ENCODE data around the gene ACSL1. TPM values are rescaled to one million over a fixed set of nuclear protein-coding genes. Genes with fewer than 3 reads are reported as not detected.

Gene ACSL1
- polyA plus RNA-seq, 1 experiment, result 8.1 TPM

DNA sequence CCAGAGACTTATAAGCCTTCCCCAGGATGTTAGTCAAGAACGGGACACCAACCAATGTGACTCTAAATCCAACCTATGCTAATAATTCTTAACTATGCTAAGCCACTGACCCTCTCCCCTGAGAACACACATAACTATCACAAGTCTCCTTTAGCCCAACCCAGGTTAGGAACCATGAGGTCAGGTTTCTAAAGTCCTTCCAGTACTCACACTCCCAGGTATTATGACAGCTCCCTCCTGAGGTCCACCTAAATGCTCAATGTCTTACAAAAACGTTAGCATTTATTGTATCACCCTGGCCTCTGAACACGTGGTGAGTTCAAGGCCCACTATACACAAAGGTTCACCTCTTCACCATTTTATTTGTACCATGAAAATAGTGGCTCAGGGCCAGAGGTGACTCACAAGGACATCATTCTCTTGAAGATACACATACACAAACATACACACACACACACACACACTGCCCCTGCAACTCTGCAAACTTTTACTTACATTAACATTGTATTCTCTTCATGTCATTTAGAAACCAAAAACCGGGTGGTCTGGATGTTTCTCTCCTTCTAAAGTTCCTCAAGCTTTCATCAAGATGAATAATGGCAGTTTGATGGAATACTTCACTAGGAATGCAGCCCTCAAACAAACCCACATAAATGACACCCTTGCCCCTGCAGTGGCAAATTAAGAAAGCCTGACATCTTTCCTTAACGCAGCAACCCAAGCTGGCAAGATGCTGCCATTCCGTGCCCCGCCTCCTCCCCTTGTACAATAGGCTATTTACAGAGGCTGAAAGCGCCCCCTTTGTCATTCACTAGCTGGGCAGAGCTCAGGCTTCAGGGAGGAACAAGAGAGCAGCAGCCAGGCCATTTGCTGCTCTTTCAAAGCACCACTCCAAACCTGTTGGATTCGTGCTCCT lies 17.7 kb downstream of the ACSL1 start:
- no peak for DNase-seq (ENCODE audit: low read depth)
- no peak overlapping the region for H3K4me3 ChIP-seq (ENCODE audit: low read depth, low read length)
- TF ChIP-seq, protein P1, sequence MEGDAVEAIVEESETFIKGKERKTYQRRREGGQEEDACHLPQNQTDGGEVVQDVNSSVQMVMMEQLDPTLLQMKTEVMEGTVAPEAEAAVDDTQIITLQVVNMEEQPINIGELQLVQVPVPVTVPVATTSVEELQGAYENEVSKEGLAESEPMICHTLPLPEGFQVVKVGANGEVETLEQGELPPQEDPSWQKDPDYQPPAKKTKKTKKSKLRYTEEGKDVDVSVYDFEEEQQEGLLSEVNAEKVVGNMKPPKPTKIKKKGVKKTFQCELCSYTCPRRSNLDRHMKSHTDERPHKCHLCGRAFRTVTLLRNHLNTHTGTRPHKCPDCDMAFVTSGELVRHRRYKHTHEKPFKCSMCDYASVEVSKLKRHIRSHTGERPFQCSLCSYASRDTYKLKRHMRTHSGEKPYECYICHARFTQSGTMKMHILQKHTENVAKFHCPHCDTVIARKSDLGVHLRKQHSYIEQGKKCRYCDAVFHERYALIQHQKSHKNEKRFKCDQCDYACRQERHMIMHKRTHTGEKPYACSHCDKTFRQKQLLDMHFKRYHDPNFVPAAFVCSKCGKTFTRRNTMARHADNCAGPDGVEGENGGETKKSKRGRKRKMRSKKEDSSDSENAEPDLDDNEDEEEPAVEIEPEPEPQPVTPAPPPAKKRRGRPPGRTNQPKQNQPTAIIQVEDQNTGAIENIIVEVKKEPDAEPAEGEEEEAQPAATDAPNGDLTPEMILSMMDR (IDR thresholded peaks at IDR 0.05; ENCODE audit: insufficient read depth, low read depth, low read length), result no peak
- CTCF ChIA-PET, result interaction anchor here (0.8 to 0.9 kb wide), 2 partner anchors 12 to 18 kb away, joined by 3 to 4 read pairs; no protein-coding TSS in a partner anchor
- POLR2A ChIA-PET, result no interaction called here
- H3K27me3 ChIP-seq (ENCODE audit: control insufficient read depth, insufficient read depth, low read length), result no peaks in the 10 kb centered on the region
- H3K36me3 ChIP-seq (ENCODE audit: control insufficient read depth, insufficient read depth, low read length), result no peaks in the 10 kb centered on the region

DNA sequence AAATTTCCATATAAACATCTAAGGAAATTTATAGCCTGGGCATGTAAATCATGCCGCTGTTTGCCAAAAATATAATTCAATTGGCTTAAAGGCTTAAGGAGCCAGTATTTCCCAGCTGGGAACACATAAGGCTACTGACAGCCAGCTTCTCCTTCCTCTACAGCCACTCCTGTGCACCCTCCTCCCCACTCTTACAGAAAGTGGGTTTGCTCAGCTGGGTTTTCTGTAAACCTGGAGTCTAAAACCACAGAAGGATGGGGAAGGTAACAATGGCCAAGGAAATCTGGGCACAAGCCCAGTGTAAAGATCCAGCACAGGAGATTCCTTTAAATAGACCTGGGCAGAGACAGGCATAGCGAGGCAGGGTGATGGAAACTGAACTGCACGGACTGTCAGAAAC lies 18.5 kb downstream of the ACSL1 start:
- Histone ChIP-seq H3K36me3 (ENCODE audit: control insufficient read depth, insufficient read depth, low read length) (no peaks in the 10 kb centered on the region), H3K27me3 (ENCODE audit: control insufficient read depth, insufficient read depth, low read length) (no peaks in the 10 kb centered on the region), H3K4me3 (ENCODE audit: low read depth, low read length) (no peak overlapping the region)
- ChIA-PET CTCF (no interaction called here), POLR2A (no interaction called here)
- no peak for DNase-seq (ENCODE audit: low read depth)
- TF ChIP-seq, protein P1 (IDR thresholded peaks at IDR 0.05; ENCODE audit: insufficient read depth, low read depth, low read length), result no peak

DNA sequence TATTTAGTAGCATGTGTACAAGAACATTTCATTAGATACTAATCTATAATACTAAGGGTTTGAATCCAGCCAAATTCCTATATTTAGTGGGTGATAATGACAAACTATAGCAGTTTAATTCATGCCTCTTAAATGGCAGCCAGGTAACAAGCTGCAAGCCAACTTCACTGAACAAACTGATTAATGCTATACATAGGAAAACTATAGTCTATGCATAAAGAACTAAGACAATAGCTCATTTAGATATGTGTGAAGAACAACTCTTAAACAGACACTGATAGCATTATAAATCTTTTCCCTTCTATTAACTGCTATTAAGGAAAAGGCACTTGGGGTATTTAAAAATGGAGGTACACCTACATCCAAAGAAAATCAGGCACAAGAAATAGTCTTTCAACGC lies 19.1 kb downstream of the ACSL1 start:
- ChIA-PET CTCF (no interaction called here), POLR2A (no interaction called here)
- no peak for DNase-seq (ENCODE audit: low read depth)
- H3K27me3 ChIP-seq (ENCODE audit: control insufficient read depth, insufficient read depth, low read length), result no peaks in the 10 kb centered on the region
- TF ChIP-seq, protein P1 (IDR thresholded peaks at IDR 0.05; ENCODE audit: insufficient read depth, low read depth, low read length), result no peak
- no peak overlapping the region for H3K4me3 ChIP-seq (ENCODE audit: low read depth, low read length)
- H3K36me3 ChIP-seq (ENCODE audit: control insufficient read depth, insufficient read depth, low read length), result no peaks in the 10 kb centered on the region

DNA sequence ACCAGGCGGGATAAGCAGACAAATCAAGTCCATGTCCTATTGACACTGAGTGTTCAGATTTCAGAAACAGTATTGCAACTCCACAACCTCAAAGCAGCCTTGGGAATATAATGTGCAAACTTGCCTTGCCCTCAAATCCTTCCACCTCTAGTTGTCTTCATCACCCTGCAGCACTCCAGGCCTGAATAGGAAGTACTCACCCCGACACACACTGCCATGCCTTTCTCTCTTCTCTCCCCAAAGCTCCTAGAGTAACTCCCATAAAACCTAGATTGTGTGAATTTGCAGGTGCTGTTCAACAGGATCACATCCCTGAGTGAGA lies 19.6 kb downstream of the ACSL1 start:
- no peak for DNase-seq (ENCODE audit: low read depth)
- H3K36me3 ChIP-seq (ENCODE audit: control insufficient read depth, insufficient read depth, low read length), result no peaks in the 10 kb centered on the region
- TF ChIP-seq, protein P1 (IDR thresholded peaks at IDR 0.05; ENCODE audit: insufficient read depth, low read depth, low read length), result no peak
- no peaks in the 10 kb centered on the region for H3K27me3 ChIP-seq (ENCODE audit: control insufficient read depth, insufficient read depth, low read length)
- CTCF ChIA-PET, result no interaction called here
- H3K4me3 ChIP-seq (ENCODE audit: low read depth, low read length), result no peak overlapping the region
- POLR2A ChIA-PET, result no interaction called here

DNA sequence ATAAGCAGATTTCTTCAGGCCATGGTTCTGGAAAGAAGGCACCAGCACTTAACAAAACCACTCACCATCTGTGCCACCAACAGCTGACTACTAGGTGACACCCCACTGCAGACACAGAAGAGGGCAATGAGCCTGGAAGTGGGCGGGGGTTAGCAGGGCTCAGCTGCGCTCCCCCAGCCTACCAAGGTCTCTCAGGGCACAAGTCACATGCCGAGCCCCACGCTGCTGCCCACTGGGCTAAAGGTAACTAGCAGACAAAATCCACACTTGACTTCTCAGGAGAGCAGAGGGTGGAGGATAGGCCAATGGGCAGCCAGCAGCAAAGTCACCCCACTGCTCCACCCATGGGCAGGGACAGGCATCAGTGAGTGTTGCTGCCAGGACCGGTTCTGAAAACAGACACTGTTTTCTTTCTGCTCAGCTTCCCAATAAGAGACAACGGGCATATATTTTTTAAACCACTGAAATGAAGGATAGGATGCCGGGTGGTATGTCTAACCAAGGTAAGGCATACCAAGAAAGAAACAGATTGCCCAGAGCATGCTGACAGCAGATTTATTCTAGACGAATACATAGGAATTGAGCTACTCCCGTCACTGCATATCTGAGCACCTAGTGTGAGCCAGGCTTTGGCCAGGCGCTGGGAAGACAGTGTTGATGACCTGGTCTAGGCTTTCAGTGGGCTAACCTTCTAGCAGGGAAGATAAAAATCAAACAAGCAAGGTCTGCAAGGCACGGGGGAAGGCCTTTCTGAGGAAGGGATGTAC lies 20.1 kb downstream of the ACSL1 start:
- Histone ChIP-seq H3K4me3 (ENCODE audit: low read depth, low read length) (no peak overlapping the region), H3K27me3 (ENCODE audit: control insufficient read depth, insufficient read depth, low read length) (no peaks in the 10 kb centered on the region), H3K36me3 (ENCODE audit: control insufficient read depth, insufficient read depth, low read length) (no peaks in the 10 kb centered on the region)
- CTCF ChIA-PET, result no interaction called here
- POLR2A ChIA-PET, result no interaction called here
- no peak for DNase-seq (ENCODE audit: low read depth)
- TF ChIP-seq, protein P1 (IDR thresholded peaks at IDR 0.05; ENCODE audit: insufficient read depth, low read depth, low read length), result no peak

Measured in BJ (cell line).